Fibroblast of lung (primary cell): ENCODE measurements around the gene NFIC. TPM values are rescaled to one million over a fixed set of nuclear protein-coding genes. Genes with fewer than 3 reads are reported as not detected.
A peak's percentile ranks its signal among the peaks of the same experiment; 100 is the strongest.

Experiments used
- DNase-seq, 2 donors: peaks; one replicate each; pipeline versions ENCODE4 v3.0.0 to v3.0.0-alpha.2; 2010; ENCODE audit warnings: low read depth in 2 of 2
- H2AFZ ChIP-seq: 2 replicates; pipeline ENCODE4 v1.5.1; 2012; ENCODE audit warnings: low read length, control low read depth, inconsistent platforms
- H3K27ac ChIP-seq: 2 replicates; pipeline ENCODE4 v1.5.1; 2011; ENCODE audit warnings: low read length, control low read depth; ENCODE audit not compliant: insufficient read depth
- H3K27me3 ChIP-seq: 2 replicates; pipeline ENCODE4 v1.5.1; 2011; ENCODE audit warnings: mild to moderate bottlenecking, low read length; ENCODE audit not compliant: control insufficient read depth, insufficient read depth
- H3K36me3 ChIP-seq: 2 replicates; pipeline ENCODE4 v1.5.1; 2011; ENCODE audit warnings: low read length; ENCODE audit not compliant: control insufficient read depth, insufficient read depth
- H3K4me1 ChIP-seq: 2 replicates; pipeline ENCODE4 v1.5.1; 2011; ENCODE audit warnings: low read length; ENCODE audit not compliant: control insufficient read depth, insufficient read depth; ENCODE audit errors: extremely low read depth
- H3K4me2 ChIP-seq: 2 replicates; pipeline ENCODE4 v1.5.1; 2011; ENCODE audit warnings: low read length, control low read depth; ENCODE audit not compliant: insufficient read depth; ENCODE audit errors: extremely low read depth
- H3K4me3 ChIP-seq, 4 experiments: fragments of 200-600 bp in 1 of 4; sonication (generic) in 1 of 4; replicated peaks in 1 of 4; 2 replicates each; pipeline ENCODE4 v1.5.1; 2011 to 2016; ENCODE audit warnings: low read length in 4 of 4, low read depth in 3 of 4, mild to moderate bottlenecking in 3 of 4, control low read depth in 2 of 4, inconsistent platforms in 1 of 4, mixed read lengths in 1 of 4; ENCODE audit not compliant: insufficient read depth in 1 of 4; ENCODE audit errors: control extremely low read depth in 1 of 4
- H3K79me2 ChIP-seq: 2 replicates; pipeline ENCODE4 v1.5.1; 2012; ENCODE audit warnings: mild to moderate bottlenecking, low read length, inconsistent platforms; ENCODE audit not compliant: control insufficient read depth, insufficient read depth
- H3K9ac ChIP-seq: 2 replicates; pipeline ENCODE4 v1.5.1; 2011; ENCODE audit warnings: mild to moderate bottlenecking, low read length, control low read depth; ENCODE audit not compliant: insufficient read depth
- H3K9me3 ChIP-seq: 2 replicates; pipeline ENCODE4 v1.5.1; 2012; ENCODE audit warnings: low read depth, low read length; ENCODE audit not compliant: control insufficient read depth, insufficient read depth
- H4K20me1 ChIP-seq: 2 replicates; pipeline ENCODE4 v1.5.1; 2011; ENCODE audit warnings: low read length; ENCODE audit not compliant: control insufficient read depth, insufficient read depth; ENCODE audit errors: extremely low read depth
- CTCF ChIP-seq, 2 donors: IDR thresholded peaks in 1 of 2; conservative IDR thresholded peaks in 1 of 2; 1 replicate in 1 of 2; 2 replicates in 1 of 2; pipeline ENCODE4 v1.5.1; 2011 to 2012; ENCODE audit warnings: low read length in 2 of 2, control low read depth in 1 of 2, inconsistent platforms in 1 of 2, low read depth in 1 of 2, mild to moderate bottlenecking in 1 of 2
- EZH2 ChIP-seq: IDR thresholded peaks from 2 replicates; pipeline ENCODE4 v1.5.1; 2012; ENCODE audit warnings: low read length, control low read depth, mild to moderate bottlenecking; ENCODE audit errors: missing control alignments
- polyA plus RNA-seq, 2 donors: library from polyadenylated mRNA; depleted of rRNA in 1 of 2; stranded (reverse) in 1 of 2; unstranded in 1 of 2; fragments of >200 nt; gene quantifications; 2 replicates each; pipeline ENCODE4 v1.2.1, GENCODE V29; 2011 to 2012; ENCODE audit warnings: missing spikeins in 1 of 2
- total RNA-seq: library from RNA; depleted of rRNA; stranded (reverse); fragments of >200 nt; gene quantifications from 2 replicates; pipeline ENCODE4 v1.2.1, GENCODE V29; 2014

NFIC gene
- total and polyA plus RNA-seq, 2 donors (not counting 1 experiment from before 2014, with no cell fraction given) = 7.9 to 66.4 TPM

GRCh38 chr19:3515891-3516422 is 149.6 kb downstream of the NFIC start:
- peak overlapping the region; percentile 58 for H3K4me2 ChIP-seq
- no peaks in the 10 kb centered on the region for H3K9me3 ChIP-seq
- peak; percentile 43 to 60 for DNase-seq
- H3K9ac ChIP-seq = no peak overlapping the region
- H3K27ac ChIP-seq = no peak overlapping the region
- no peaks in the 10 kb centered on the region for H4K20me1 ChIP-seq
- no peak overlapping the region for H3K4me3 ChIP-seq
- H3K36me3 ChIP-seq = peaks cover 14% of the 10 kb centered on the region
- H2AFZ ChIP-seq = no peak overlapping the region
- no peaks in the 10 kb centered on the region for H3K27me3 ChIP-seq
- H3K4me1 ChIP-seq = peaks cover 18% of the 10 kb centered on the region
- TF ChIP-seq CTCF (conservative IDR thresholded peaks at IDR 0.05 in 1 of 2, IDR thresholded peaks at IDR 0.05 in 1 of 2; ENCODE audit: low read depth in 1 of 2, low read length in 2 of 2) (no peak), EZH2 (no peak)
- peaks cover 89% of the 10 kb centered on the region for H3K79me2 ChIP-seq

GRCh38 chr19:3516675-3517207 is 150.4 kb downstream of the NFIC start:
- Histone ChIP-seq H3K9me3 (no peaks in the 10 kb centered on the region), H3K4me3 (no peak overlapping the region), H3K4me2 (no peak overlapping the region), H3K27ac (no peak overlapping the region), H3K79me2 (peaks cover 86% of the 10 kb centered on the region), H3K27me3 (no peaks in the 10 kb centered on the region), H3K4me1 (peaks cover 18% of the 10 kb centered on the region), H3K9ac (no peak overlapping the region), H3K36me3 (peaks cover 9% of the 10 kb centered on the region), H2AFZ (no peak overlapping the region), H4K20me1 (no peaks in the 10 kb centered on the region)
- DNase-seq = no peak
- no peak for TF ChIP-seq EZH2
- no peak for TF ChIP-seq CTCF (conservative IDR thresholded peaks at IDR 0.05 in 1 of 2, IDR thresholded peaks at IDR 0.05 in 1 of 2; ENCODE audit: low read depth in 1 of 2, low read length in 2 of 2)

GRCh38 chr19:3517638-3518037 is 151.3 kb downstream of the NFIC start:
- H3K79me2 ChIP-seq = peaks cover 86% of the 10 kb centered on the region
- H3K9ac ChIP-seq = no peak overlapping the region
- no peaks in the 10 kb centered on the region for H3K27me3 ChIP-seq
- peaks cover 18% of the 10 kb centered on the region for H3K4me1 ChIP-seq
- H3K9me3 ChIP-seq = no peaks in the 10 kb centered on the region
- peaks cover 9% of the 10 kb centered on the region for H3K36me3 ChIP-seq
- no peak overlapping the region for H2AFZ ChIP-seq
- TF ChIP-seq CTCF (conservative IDR thresholded peaks at IDR 0.05 in 1 of 2, IDR thresholded peaks at IDR 0.05 in 1 of 2; ENCODE audit: low read depth in 1 of 2, low read length in 2 of 2) = no peak
- no peak for TF ChIP-seq EZH2
- no peak overlapping the region for H3K4me2 ChIP-seq
- no peaks in the 10 kb centered on the region for H4K20me1 ChIP-seq
- H3K27ac ChIP-seq = no peak overlapping the region
- DNase-seq = no peak
- no peak overlapping the region for H3K4me3 ChIP-seq
